ENCODE measurements around the gene BBOX1.

Gene BBOX1

DNA sequence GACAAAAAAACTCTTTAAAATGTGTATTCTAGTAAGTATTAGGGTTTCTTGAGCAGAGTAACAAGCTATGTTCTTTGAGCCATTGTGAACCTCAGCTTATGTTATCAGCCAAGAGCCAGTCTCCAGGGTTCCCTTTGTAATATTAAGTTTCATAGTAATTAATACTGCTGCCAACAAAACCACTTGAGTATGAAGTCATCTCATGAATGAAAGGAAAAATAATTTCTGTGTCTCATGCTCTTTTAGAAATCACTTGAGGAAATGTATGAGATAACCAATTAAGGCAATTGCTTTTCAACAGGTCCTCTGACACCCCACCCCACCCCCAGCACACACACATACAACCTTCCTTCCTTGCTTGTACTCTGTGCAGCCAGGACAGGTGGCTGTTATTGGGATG lies 59.9 kb downstream of the BBOX1 start:
- TF ChIP-seq EZH2phosphoT487 (conservative IDR thresholded peaks at IDR 0.05; ENCODE audit: low read length): no peak
- TF ChIP-seq, protein P1, sequence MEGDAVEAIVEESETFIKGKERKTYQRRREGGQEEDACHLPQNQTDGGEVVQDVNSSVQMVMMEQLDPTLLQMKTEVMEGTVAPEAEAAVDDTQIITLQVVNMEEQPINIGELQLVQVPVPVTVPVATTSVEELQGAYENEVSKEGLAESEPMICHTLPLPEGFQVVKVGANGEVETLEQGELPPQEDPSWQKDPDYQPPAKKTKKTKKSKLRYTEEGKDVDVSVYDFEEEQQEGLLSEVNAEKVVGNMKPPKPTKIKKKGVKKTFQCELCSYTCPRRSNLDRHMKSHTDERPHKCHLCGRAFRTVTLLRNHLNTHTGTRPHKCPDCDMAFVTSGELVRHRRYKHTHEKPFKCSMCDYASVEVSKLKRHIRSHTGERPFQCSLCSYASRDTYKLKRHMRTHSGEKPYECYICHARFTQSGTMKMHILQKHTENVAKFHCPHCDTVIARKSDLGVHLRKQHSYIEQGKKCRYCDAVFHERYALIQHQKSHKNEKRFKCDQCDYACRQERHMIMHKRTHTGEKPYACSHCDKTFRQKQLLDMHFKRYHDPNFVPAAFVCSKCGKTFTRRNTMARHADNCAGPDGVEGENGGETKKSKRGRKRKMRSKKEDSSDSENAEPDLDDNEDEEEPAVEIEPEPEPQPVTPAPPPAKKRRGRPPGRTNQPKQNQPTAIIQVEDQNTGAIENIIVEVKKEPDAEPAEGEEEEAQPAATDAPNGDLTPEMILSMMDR (IDR thresholded peaks at IDR 0.05; ENCODE audit: insufficient read depth, low read length, poor library complexity, severe bottlenecking): no peak

GRCh38 chr11:27107548-27107947 lies 66.9 kb downstream of the BBOX1 start:
- Histone ChIP-seq H3K27me3 (ENCODE audit: low read length) (no peaks in the 10 kb centered on the region), H3K9me3 (ENCODE audit: insufficient read depth, low read length) (no peaks in the 10 kb centered on the region), H3K36me3 (ENCODE audit: low read length) (no peaks in the 10 kb centered on the region), H3K9ac (ENCODE audit: low read length) (no peak overlapping the region), H3F3A (ENCODE audit: insufficient read depth) (no peaks in the 10 kb centered on the region), H3K4me3 (ENCODE audit: insufficient read depth, low read length, poor library complexity, severe bottlenecking) (no peak overlapping the region), H3K9me2 (replicated peaks; ENCODE audit: insufficient read depth, low read length) (no peaks in the 10 kb centered on the region), H2AFZ (ENCODE audit: low read depth, low read length, severe bottlenecking) (no peak overlapping the region), H3K4me2 (ENCODE audit: low read depth, low read length, poor library complexity, severe bottlenecking) (no peak overlapping the region), H4K20me1 (ENCODE audit: low read depth, low read length) (no peaks in the 10 kb centered on the region), H3K79me2 (ENCODE audit: insufficient read depth, low read length) (no peaks in the 10 kb centered on the region), H3K27ac (ENCODE audit: low read depth, low read length) (no peak overlapping the region)
- TF ChIP-seq EZH2phosphoT487 (conservative IDR thresholded peaks at IDR 0.05; ENCODE audit: low read length): no peak
- TF ChIP-seq, protein P1 (IDR thresholded peaks at IDR 0.05; ENCODE audit: insufficient read depth, low read length, poor library complexity, severe bottlenecking): no peak

More for the DNA sequence above, 59.9 kb downstream of the BBOX1 start:
- Histone ChIP-seq H3K9me3 (ENCODE audit: insufficient read depth, low read length) (no peaks in the 10 kb centered on the region; the same call in 1 of the 2 replicates), H3K79me2 (ENCODE audit: insufficient read depth, low read length) (no peaks in the 10 kb centered on the region), H4K20me1 (ENCODE audit: low read depth, low read length) (no peaks in the 10 kb centered on the region), H2AFZ (ENCODE audit: low read depth, low read length, severe bottlenecking) (no peak overlapping the region), H3K27me3 (ENCODE audit: low read length) (no peaks in the 10 kb centered on the region), H3K4me2 (ENCODE audit: low read depth, low read length, poor library complexity, severe bottlenecking) (no peak overlapping the region), H3K27ac (ENCODE audit: low read depth, low read length) (no peak overlapping the region), H3K36me3 (ENCODE audit: low read length) (no peaks in the 10 kb centered on the region), H3F3A (ENCODE audit: insufficient read depth) (no peaks in the 10 kb centered on the region), H3K4me3 (ENCODE audit: insufficient read depth, low read length, poor library complexity, severe bottlenecking) (no peak overlapping the region), H3K9me2 (replicated peaks; ENCODE audit: insufficient read depth, low read length) (no peaks in the 10 kb centered on the region), H3K9ac (ENCODE audit: low read length) (no peak overlapping the region)

DNA sequence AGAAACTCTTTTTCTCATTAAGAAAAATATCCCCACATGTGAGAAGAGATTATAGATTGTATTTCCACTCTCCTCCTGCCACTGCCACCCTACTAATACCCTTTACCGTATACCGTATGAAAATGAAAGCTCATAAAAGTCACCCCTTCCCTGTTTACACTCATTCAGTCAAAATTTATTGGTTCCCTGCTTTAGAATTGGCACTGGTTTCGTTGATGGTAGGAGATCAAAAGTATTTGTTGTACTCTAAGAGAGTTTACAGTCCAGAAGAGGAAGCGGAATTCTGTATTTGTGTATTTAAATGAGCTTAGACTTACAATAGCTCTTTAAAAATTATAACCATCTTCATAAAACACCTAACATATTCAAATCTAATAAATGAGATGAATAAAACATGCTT lies 68.2 kb downstream of the BBOX1 start:
- Histone ChIP-seq H3K27me3 (ENCODE audit: low read length) (no peaks in the 10 kb centered on the region), H3K36me3 (ENCODE audit: low read length) (no peaks in the 10 kb centered on the region), H4K20me1 (ENCODE audit: low read depth, low read length) (no peaks in the 10 kb centered on the region), H3K9me2 (replicated peaks; ENCODE audit: insufficient read depth, low read length) (no peaks in the 10 kb centered on the region), H2AFZ (ENCODE audit: low read depth, low read length, severe bottlenecking) (no peak overlapping the region), H3K79me2 (ENCODE audit: insufficient read depth, low read length) (no peaks in the 10 kb centered on the region), H3K4me2 (ENCODE audit: low read depth, low read length, poor library complexity, severe bottlenecking) (no peak overlapping the region), H3F3A (ENCODE audit: insufficient read depth) (no peaks in the 10 kb centered on the region), H3K9me3 (ENCODE audit: insufficient read depth, low read length) (no peaks in the 10 kb centered on the region), H3K27ac (ENCODE audit: low read depth, low read length) (no peak overlapping the region), H3K9ac (ENCODE audit: low read length) (no peak overlapping the region), H3K4me3 (ENCODE audit: insufficient read depth, low read length, poor library complexity, severe bottlenecking) (no peak overlapping the region)
- TF ChIP-seq, protein P1 (IDR thresholded peaks at IDR 0.05; ENCODE audit: insufficient read depth, low read length, poor library complexity, severe bottlenecking): no peak

All from SU-DHL-6 (cell line).